Measurements from ENCODE around the gene KY. TPM values are rescaled to one million over a fixed set of nuclear protein-coding genes. Genes with fewer than 3 reads are reported as not detected.

KY gene
- total and polyA plus RNA-seq, 2 experiments from 2014 or later: not detected

DNA sequence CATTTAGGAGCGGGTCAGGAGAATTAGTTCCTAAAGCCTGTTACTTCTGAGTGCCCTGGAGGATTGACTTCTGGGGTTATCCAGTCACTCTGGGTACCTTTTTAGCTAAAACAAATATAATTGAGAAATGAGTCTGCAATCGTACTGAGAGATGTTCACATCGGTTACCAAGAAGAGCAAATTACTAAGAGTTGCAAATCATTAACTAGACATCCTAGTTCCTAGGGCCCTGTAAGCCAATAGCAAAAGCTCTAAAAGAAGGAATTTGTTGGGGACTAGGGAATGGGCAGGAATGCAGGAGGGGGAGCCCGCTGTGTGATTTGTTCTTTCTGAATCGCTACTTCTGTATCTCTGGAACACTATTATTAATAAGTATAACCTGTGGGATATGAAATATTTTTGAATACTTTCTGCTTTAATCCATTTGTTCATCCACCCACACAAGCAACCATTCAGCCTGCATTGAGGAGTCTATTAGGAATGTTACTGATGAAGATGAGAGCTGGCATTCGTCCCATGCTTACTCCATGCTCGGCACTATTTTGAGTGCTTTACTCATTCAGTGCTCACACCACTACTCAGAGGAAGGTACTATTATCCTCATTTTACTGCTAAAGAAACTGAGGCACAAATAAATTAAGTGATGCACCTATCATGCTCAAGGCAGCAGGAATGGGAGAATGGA lies 31.5 kb upstream of the KY start:
- Histone ChIP-seq H3K9me2 (ENCODE audit: insufficient read depth) (peaks cover 15% of the 10 kb centered on the region; the same call in 1 of the 2 replicates), H3K27ac (ENCODE audit: low read depth) (no peak overlapping the region), H2AFZ (no peak overlapping the region), H3K4me3 (no peak overlapping the region), H3K79me2 (replicated peaks; ENCODE audit: insufficient read depth) (no peaks in the 10 kb centered on the region), H4K20me1 (replicated peaks; ENCODE audit: insufficient read depth) (no peaks in the 10 kb centered on the region; the same call in 1 of the 2 replicates), H3K4me2 (no peak overlapping the region), H3K36me3 (ENCODE audit: insufficient read depth) (no peaks in the 10 kb centered on the region), H3K27me3 (ENCODE audit: insufficient read depth) (no peaks in the 10 kb centered on the region; the same call in 1 of the 2 replicates), H3F3A (replicated peaks; ENCODE audit: low read depth) (no peaks in the 10 kb centered on the region), H3K4me1 (ENCODE audit: insufficient read depth) (no peaks in the 10 kb centered on the region)
- H3K27ac Mint-ChIP-seq: no peak overlapping the region
- ATAC-seq: no peak
- TF ChIP-seq NANOG (IDR thresholded peaks at IDR 0.05; ENCODE audit: borderline replicate concordance) (no peak), CREB1 (CRISPR knock-in tag; IDR thresholded peaks at IDR 0.05; ENCODE audit: low read depth) (no peak), STAT1 (IDR thresholded peaks at IDR 0.05; ENCODE audit: unreplicated experiment) (no peak), ZNF331 (CRISPR knock-in tag; IDR thresholded peaks at IDR 0.05; ENCODE audit: low read depth) (no peak)
- TF ChIP-seq, protein P1, sequence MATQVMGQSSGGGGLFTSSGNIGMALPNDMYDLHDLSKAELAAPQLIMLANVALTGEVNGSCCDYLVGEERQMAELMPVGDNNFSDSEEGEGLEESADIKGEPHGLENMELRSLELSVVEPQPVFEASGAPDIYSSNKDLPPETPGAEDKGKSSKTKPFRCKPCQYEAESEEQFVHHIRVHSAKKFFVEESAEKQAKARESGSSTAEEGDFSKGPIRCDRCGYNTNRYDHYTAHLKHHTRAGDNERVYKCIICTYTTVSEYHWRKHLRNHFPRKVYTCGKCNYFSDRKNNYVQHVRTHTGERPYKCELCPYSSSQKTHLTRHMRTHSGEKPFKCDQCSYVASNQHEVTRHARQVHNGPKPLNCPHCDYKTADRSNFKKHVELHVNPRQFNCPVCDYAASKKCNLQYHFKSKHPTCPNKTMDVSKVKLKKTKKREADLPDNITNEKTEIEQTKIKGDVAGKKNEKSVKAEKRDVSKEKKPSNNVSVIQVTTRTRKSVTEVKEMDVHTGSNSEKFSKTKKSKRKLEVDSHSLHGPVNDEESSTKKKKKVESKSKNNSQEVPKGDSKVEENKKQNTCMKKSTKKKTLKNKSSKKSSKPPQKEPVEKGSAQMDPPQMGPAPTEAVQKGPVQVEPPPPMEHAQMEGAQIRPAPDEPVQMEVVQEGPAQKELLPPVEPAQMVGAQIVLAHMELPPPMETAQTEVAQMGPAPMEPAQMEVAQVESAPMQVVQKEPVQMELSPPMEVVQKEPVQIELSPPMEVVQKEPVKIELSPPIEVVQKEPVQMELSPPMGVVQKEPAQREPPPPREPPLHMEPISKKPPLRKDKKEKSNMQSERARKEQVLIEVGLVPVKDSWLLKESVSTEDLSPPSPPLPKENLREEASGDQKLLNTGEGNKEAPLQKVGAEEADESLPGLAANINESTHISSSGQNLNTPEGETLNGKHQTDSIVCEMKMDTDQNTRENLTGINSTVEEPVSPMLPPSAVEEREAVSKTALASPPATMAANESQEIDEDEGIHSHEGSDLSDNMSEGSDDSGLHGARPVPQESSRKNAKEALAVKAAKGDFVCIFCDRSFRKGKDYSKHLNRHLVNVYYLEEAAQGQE (IDR thresholded peaks at IDR 0.05; ENCODE audit: unreplicated experiment): no peak
- peaks cover 7% of the 10 kb centered on the region for H3K27me3 Mint-ChIP-seq (ENCODE audit: insufficient read depth, low read depth, poor library complexity)
- no peak for DNase-seq (ENCODE audit: low spot score)
- H3K36me3 Mint-ChIP-seq (ENCODE audit: low read depth): no peaks in the 10 kb centered on the region
- H3K9me3 Mint-ChIP-seq: no peaks in the 10 kb centered on the region
- no peaks in the 10 kb centered on the region; the same call in 2 of the 3 replicates for H3K4me1 Mint-ChIP-seq
- no peak overlapping the region for H3K4me3 Mint-ChIP-seq

DNA sequence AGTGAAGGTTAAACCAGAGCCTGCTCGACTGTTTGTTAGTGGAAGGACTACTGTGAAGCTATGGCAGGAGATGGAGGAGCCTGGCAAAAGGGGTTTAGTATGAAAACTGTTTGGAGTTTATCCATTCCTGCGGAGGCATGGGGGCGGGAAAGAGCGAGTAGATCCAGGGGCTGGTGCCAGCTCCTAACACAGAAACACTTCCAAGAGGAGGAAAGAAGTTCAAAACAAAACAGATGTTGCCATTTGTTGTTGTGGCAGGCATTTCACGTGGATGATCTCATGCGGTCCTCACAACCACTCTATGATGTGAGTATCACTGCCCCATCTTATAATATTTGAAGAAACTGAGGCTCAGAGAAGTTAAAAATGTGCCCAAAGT lies 30.7 kb upstream of the KY start:
- no peaks in the 10 kb centered on the region; the same call in 2 of the 3 replicates for H3K4me1 Mint-ChIP-seq
- ATAC-seq (no peak), DNase-seq (ENCODE audit: low spot score) (no peak)
- Histone ChIP-seq H3K79me2 (replicated peaks; ENCODE audit: insufficient read depth) (no peaks in the 10 kb centered on the region), H3K4me1 (ENCODE audit: insufficient read depth) (no peaks in the 10 kb centered on the region), H3K27ac (ENCODE audit: low read depth) (no peak overlapping the region), H3K9me2 (ENCODE audit: insufficient read depth) (peaks cover 15% of the 10 kb centered on the region; the same call in 1 of the 2 replicates), H3K4me2 (no peak overlapping the region), H2AFZ (no peak overlapping the region), H3K27me3 (ENCODE audit: insufficient read depth) (no peaks in the 10 kb centered on the region; the same call in 1 of the 2 replicates), H3F3A (replicated peaks; ENCODE audit: low read depth) (no peaks in the 10 kb centered on the region), H3K36me3 (ENCODE audit: insufficient read depth) (no peaks in the 10 kb centered on the region), H3K4me3 (no peak overlapping the region), H4K20me1 (replicated peaks; ENCODE audit: insufficient read depth) (no peaks in the 10 kb centered on the region; the same call in 1 of the 2 replicates)
- H3K36me3 Mint-ChIP-seq (ENCODE audit: low read depth): no peaks in the 10 kb centered on the region
- H3K27me3 Mint-ChIP-seq (ENCODE audit: insufficient read depth, low read depth, poor library complexity): peaks cover 7% of the 10 kb centered on the region
- H3K4me3 Mint-ChIP-seq: no peak overlapping the region
- TF ChIP-seq, protein P2, sequence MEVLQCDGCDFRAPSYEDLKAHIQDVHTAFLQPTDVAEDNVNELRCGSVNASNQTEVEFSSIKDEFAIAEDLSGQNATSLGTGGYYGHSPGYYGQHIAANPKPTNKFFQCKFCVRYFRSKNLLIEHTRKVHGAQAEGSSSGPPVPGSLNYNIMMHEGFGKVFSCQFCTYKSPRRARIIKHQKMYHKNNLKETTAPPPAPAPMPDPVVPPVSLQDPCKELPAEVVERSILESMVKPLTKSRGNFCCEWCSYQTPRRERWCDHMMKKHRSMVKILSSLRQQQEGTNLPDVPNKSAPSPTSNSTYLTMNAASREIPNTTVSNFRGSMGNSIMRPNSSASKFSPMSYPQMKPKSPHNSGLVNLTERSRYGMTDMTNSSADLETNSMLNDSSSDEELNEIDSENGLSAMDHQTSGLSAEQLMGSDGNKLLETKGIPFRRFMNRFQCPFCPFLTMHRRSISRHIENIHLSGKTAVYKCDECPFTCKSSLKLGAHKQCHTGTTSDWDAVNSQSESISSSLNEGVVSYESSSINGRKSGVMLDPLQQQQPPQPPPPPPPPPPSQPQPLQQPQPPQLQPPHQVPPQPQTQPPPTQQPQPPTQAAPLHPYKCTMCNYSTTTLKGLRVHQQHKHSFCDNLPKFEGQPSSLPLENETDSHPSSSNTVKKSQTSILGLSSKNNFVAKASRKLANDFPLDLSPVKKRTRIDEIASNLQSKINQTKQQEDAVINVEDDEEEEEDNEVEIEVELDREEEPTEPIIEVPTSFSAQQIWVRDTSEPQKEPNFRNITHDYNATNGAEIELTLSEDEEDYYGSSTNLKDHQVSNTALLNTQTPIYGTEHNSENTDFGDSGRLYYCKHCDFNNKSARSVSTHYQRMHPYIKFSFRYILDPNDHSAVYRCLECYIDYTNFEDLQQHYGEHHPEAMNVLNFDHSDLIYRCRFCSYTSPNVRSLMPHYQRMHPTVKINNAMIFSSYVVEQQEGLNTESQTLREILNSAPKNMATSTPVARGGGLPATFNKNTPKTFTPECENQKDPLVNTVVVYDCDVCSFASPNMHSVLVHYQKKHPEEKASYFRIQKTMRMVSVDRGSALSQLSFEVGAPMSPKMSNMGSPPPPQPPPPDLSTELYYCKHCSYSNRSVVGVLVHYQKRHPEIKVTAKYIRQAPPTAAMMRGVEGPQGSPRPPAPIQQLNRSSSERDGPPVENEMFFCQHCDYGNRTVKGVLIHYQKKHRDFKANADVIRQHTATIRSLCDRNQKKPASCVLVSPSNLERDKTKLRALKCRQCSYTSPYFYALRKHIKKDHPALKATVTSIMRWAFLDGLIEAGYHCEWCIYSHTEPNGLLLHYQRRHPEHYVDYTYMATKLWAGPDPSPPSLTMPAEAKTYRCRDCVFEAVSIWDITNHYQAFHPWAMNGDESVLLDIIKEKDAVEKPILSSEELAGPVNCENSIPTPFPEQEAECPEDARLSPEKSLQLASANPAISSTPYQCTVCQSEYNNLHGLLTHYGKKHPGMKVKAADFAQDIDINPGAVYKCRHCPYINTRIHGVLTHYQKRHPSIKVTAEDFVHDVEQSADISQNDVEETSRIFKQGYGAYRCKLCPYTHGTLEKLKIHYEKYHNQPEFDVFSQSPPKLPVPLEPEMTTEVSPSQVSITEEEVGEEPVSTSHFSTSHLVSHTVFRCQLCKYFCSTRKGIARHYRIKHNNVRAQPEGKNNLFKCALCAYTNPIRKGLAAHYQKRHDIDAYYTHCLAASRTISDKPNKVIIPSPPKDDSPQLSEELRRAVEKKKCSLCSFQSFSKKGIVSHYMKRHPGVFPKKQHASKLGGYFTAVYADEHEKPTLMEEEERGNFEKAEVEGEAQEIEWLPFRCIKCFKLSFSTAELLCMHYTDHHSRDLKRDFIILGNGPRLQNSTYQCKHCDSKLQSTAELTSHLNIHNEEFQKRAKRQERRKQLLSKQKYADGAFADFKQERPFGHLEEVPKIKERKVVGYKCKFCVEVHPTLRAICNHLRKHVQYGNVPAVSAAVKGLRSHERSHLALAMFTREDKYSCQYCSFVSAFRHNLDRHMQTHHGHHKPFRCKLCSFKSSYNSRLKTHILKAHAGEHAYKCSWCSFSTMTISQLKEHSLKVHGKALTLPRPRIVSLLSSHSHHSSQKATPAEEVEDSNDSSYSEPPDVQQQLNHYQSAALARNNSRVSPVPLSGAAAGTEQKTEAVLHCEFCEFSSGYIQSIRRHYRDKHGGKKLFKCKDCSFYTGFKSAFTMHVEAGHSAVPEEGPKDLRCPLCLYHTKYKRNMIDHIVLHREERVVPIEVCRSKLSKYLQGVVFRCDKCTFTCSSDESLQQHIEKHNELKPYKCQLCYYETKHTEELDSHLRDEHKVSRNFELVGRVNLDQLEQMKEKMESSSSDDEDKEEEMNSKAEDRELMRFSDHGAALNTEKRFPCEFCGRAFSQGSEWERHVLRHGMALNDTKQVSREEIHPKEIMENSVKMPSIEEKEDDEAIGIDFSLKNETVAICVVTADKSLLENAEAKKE (CRISPR knock-in tag; IDR thresholded peaks at IDR 0.05): no peak
- TF ChIP-seq EZH2phosphoT487 (IDR thresholded peaks at IDR 0.05; ENCODE audit: unreplicated experiment): no peak
- TF ChIP-seq NANOG (IDR thresholded peaks at IDR 0.05; ENCODE audit: borderline replicate concordance): no peak
- TF ChIP-seq JUNB (IDR thresholded peaks at IDR 0.05; ENCODE audit: unreplicated experiment): no peak
- no peak for TF ChIP-seq STAT1 (IDR thresholded peaks at IDR 0.05; ENCODE audit: unreplicated experiment)
- peaks cover 2% of the 10 kb centered on the region; the same call in 2 of the 3 replicates for H3K9me3 Mint-ChIP-seq
- H3K27ac Mint-ChIP-seq: no peak overlapping the region

All from GM23338 (cell line).